Measurements from ENCODE around the gene KCTD13. TPM values are rescaled to one million over a fixed set of nuclear protein-coding genes. Genes with fewer than 3 reads are reported as not detected.

KCTD13 gene
- total RNA-seq, 1 experiment from 2014 or later = 40.7 TPM

- ChIA-PET CTCF (interaction anchor here (2.3 kb wide), 1 partner anchor 10 kb away, joined by 12 read pairs; no protein-coding TSS in a partner anchor), POLR2A (no interaction called here), RAD21 (ENCODE audit: low non-redundant PET in 1 of 2, low total read pairs in 2 of 2, uncharacterized antibody in 2 of 2, unreplicated experiment in 2 of 2) (no interaction called here)
- intact Hi-C loops (cut with micrococcal nuclease) = no loop called here
- Histone ChIP-seq H3K36me3 (ENCODE audit: control insufficient read depth in 1 of 2, insufficient read depth in 2 of 2, low read length in 2 of 2) (peaks cover 10 to 17% of the 10 kb centered on the region in 2 experiments), H4K20me1 (ENCODE audit: insufficient read depth) (no peaks in the 10 kb centered on the region), H3K27ac (ENCODE audit: low read depth, low read length) (no peak overlapping the region), H3K27me3 (ENCODE audit: insufficient read depth, low read length) (no peaks in the 10 kb centered on the region), H3K9me3 (ENCODE audit: control insufficient read depth in 1 of 2, insufficient read depth in 1 of 2, low read depth in 1 of 2, low read length in 2 of 2) (no peaks in the 10 kb centered on the region), H3K9ac (ENCODE audit: low read length) (no peak overlapping the region), H3K4me1 (ENCODE audit: control insufficient read depth in 1 of 2, insufficient read depth in 2 of 2, low read length in 2 of 2) (peaks cover 0 to 15% of the 10 kb centered on the region in 2 experiments; a peak in 3 of 4 replicates), H3K4me2 (ENCODE audit: low read length) (no peak overlapping the region), H2AFZ (ENCODE audit: low read depth, low read length, poor library complexity, severe bottlenecking) (no peak overlapping the region), H3K4me3 (replicated peaks in 1 of 2; ENCODE audit: low read depth in 1 of 2, low read length in 2 of 2) (no peak overlapping the region), H3K79me2 (ENCODE audit: insufficient read depth, low read length) (peaks cover 20% of the 10 kb centered on the region), H3K9me2 (ENCODE audit: insufficient read depth) (no peaks in the 10 kb centered on the region)
- ATAC-seq (no peak), DNase-seq (ENCODE audit: low read depth, low spot score) (no peak)
- no TSS peak for BruUV-seq (replicated peaks)
- no peak for TF ChIP-seq MAX (IDR thresholded peaks at IDR 0.05)
- TF ChIP-seq SP1 (IDR thresholded peaks at IDR 0.05; ENCODE audit: low read depth) = no peak
- no peak for TF ChIP-seq CTCF (IDR thresholded peaks at IDR 0.05 in 2 of 3, conservative IDR thresholded peaks at IDR 0.05 in 1 of 3; ENCODE audit: borderline replicate concordance in 1 of 3, insufficient read depth in 1 of 3, low read depth in 2 of 3, low read length in 2 of 3)
- no peak for TF ChIP-seq CBX3 (IDR thresholded peaks at IDR 0.05; ENCODE audit: low read depth)
- TF ChIP-seq SIN3A (IDR thresholded peaks at IDR 0.05; ENCODE audit: low read depth) = no peak
- TF ChIP-seq EGR1 (IDR thresholded peaks at IDR 0.05; ENCODE audit: low read depth) = no peak
Measured at GRCh38 chr16:29858974-29859373, 67.1 kb downstream of the KCTD13 start.

- peaks cover 0 to 9% of the 10 kb centered on the region in 2 experiments; a peak in 1 of 4 replicates for H3K4me1 ChIP-seq (ENCODE audit: control insufficient read depth in 1 of 2, insufficient read depth in 2 of 2, low read length in 2 of 2)
- H2AFZ ChIP-seq (ENCODE audit: low read depth, low read length, poor library complexity, severe bottlenecking) = no peak overlapping the region
- H3K27ac ChIP-seq (ENCODE audit: low read depth, low read length) = no peak overlapping the region
- ATAC-seq (no peak), DNase-seq (ENCODE audit: low read depth, low spot score) (no peak)
- no peak overlapping the region for H3K9ac ChIP-seq (ENCODE audit: low read length)
- no peak overlapping the region for H3K4me2 ChIP-seq (ENCODE audit: low read length)
- no peaks in the 10 kb centered on the region for H3K9me3 ChIP-seq (ENCODE audit: control insufficient read depth in 1 of 2, insufficient read depth in 1 of 2, low read depth in 1 of 2, low read length in 2 of 2)
- H3K4me3 ChIP-seq (replicated peaks in 1 of 2; ENCODE audit: low read depth in 1 of 2, low read length in 2 of 2) = no peak overlapping the region
- no peaks in the 10 kb centered on the region for H3K27me3 ChIP-seq (ENCODE audit: insufficient read depth, low read length)
- TSS peak; percentile 4 for BruUV-seq (replicated peaks)
- no peaks in the 10 kb centered on the region for H3K9me2 ChIP-seq (ENCODE audit: insufficient read depth)
- POLR2A ChIA-PET = no interaction called here
- CTCF ChIA-PET = interaction anchor here (2.3 kb wide), 1 partner anchor 9 kb away, joined by 12 read pairs; no protein-coding TSS in a partner anchor
- H3K79me2 ChIP-seq (ENCODE audit: insufficient read depth, low read length) = peaks cover 20% of the 10 kb centered on the region
- peaks cover 10 to 17% of the 10 kb centered on the region in 2 experiments for H3K36me3 ChIP-seq (ENCODE audit: control insufficient read depth in 1 of 2, insufficient read depth in 2 of 2, low read length in 2 of 2)
- RAD21 ChIA-PET (ENCODE audit: low non-redundant PET in 1 of 2, low total read pairs in 2 of 2, uncharacterized antibody in 2 of 2, unreplicated experiment in 2 of 2) = no interaction called here
- no peaks in the 10 kb centered on the region for H4K20me1 ChIP-seq (ENCODE audit: insufficient read depth)
- intact Hi-C loops (cut with micrococcal nuclease) = no loop called here
- no peak for TF ChIP-seq ATF3 (IDR thresholded peaks at IDR 0.05)
- no peak for TF ChIP-seq YY1 (IDR thresholded peaks at IDR 0.05; ENCODE audit: extremely low read depth, insufficient replicate concordance, low read depth, low read length)
- TF ChIP-seq CTCF (IDR thresholded peaks at IDR 0.05 in 2 of 3, conservative IDR thresholded peaks at IDR 0.05 in 1 of 3; ENCODE audit: borderline replicate concordance in 1 of 3, insufficient read depth in 1 of 3, low read depth in 2 of 3, low read length in 2 of 3) = no peak
- no peak for TF ChIP-seq FOSL1 (IDR thresholded peaks at IDR 0.05; ENCODE audit: low read depth)
- no peak for TF ChIP-seq RAD21 (IDR thresholded peaks at IDR 0.05; ENCODE audit: low read depth)
- TF ChIP-seq EGR1 (IDR thresholded peaks at IDR 0.05; ENCODE audit: low read depth) = no peak
- no peak for TF ChIP-seq CEBPB (IDR thresholded peaks at IDR 0.05; ENCODE audit: low read depth)
- no peak for TF ChIP-seq SIN3A (IDR thresholded peaks at IDR 0.05; ENCODE audit: low read depth)
Measured at GRCh38 chr16:29858149-29858849, 67.7 kb downstream of the KCTD13 start.

All from HCT116 (cell line).